HG02885 (cell line): ENCODE data around the gene STIP1.
"Not testable (repeated sequence)": the region's sequence is repeated elsewhere in the genome, so short reads cannot be mapped to it uniquely, and the experiment has no call there.

Source experiments
- ATAC-seq: cut with Tn5 transposase; IDR thresholded peaks from one replicate; pipeline ENCODE4 v1.9.1; 2021; ENCODE audit warnings: mild to moderate bottlenecking; ENCODE audit not compliant: unreplicated experiment, poor library complexity

Gene STIP1

GRCh38 chr11:64157631-64158394 is 28.2 kb upstream of the STIP1 start:
- no peak for ATAC-seq

- no peak for ATAC-seq
Measured at GRCh38 chr11:64161037-64161436, 24.9 kb upstream of the STIP1 start.

GRCh38 chr11:64162769-64163168 is 23.2 kb upstream of the STIP1 start:
- ATAC-seq = not testable (repeated sequence)

GRCh38 chr11:64163951-64164350 is 22.0 kb upstream of the STIP1 start:
- no peak for ATAC-seq

GRCh38 chr11:64164392-64165312 is 21.3 kb upstream of the STIP1 start:
- ATAC-seq = no peak

GRCh38 chr11:64165481-64165841 is 20.5 kb upstream of the STIP1 start:
- peak; percentile 6 for ATAC-seq

GRCh38 chr11:64165842-64166635 is 19.9 kb upstream of the STIP1 start, which contains the start of gene MACROD1:
Gene MACROD1, minus strand, starts transcription at chr11:64166113. Its CDS starts 119 bp downstream, at chr11:64165994.
- ATAC-seq = peak; percentile 90

GRCh38 chr11:64170419-64170818 is 15.6 kb upstream of the STIP1 start:
- ATAC-seq = no peak

GRCh38 chr11:64173616-64174355 is 12.2 kb upstream of the STIP1 start:
- no peak for ATAC-seq

- ATAC-seq = no peak
Measured at GRCh38 chr11:64176751-64177150, 9.2 kb upstream of the STIP1 start.

GRCh38 chr11:64178203-64178602 is 7.8 kb upstream of the STIP1 start:
- ATAC-seq = no peak

GRCh38 chr11:64178951-64179639 is 6.9 kb upstream of the STIP1 start:
- no peak for ATAC-seq

GRCh38 chr11:64180891-64181290 is 5.1 kb upstream of the STIP1 start:
- no peak for ATAC-seq

- no peak for ATAC-seq
Measured at GRCh38 chr11:64181506-64182411, 4.2 kb upstream of the STIP1 start.

- ATAC-seq = no peak
Measured at GRCh38 chr11:64183890-64184289, 2.1 kb upstream of the STIP1 start.

- peak; percentile 17 for ATAC-seq
Measured at GRCh38 chr11:64185175-64185692, 737 bp upstream of the STIP1 start.

GRCh38 chr11:64186492-64187165 is 658 bp downstream of the STIP1 start:
- no peak for ATAC-seq
